PC-9 (cell line): ENCODE measurements around the gene GRM8. TPM values are rescaled to one million over a fixed set of nuclear protein-coding genes. Genes with fewer than 3 reads are reported as not detected.

Source experiments
- BruUV-seq: library from RNA; stranded (reverse); fragments of 400-500 nt; replicated peaks from 2 replicates; lab custom pipeline; 2021; lab: Mats Ljungman, UMichigan
- CTCF ChIA-PET: fragments of 300-600 bp; sonication (Branson Sonifier 250); formaldehyde crosslinking; loops from one replicate; lab custom pipeline; 2022; ENCODE audit warnings: antibody characterized with exemption; lab: Charles Lee
- POLR2A ChIA-PET: fragments of 300-600 bp; sonication (Branson Sonifier 250); formaldehyde crosslinking; loops from one replicate; lab custom pipeline; 2022; ENCODE audit warnings: antibody characterized with exemption; ENCODE audit not compliant: unreplicated experiment; lab: Charles Lee
- DNase-seq, 2 experiments: peaks; one replicate each; pipeline versions ENCODE4 v3.0.0 to v3.0.0-alpha.2; 2015 to 2022; ENCODE audit warnings: mixed read lengths in 1 of 2
- H2AFZ ChIP-seq: fragments of 200-600 bp; sonication (generic); 2 replicates; pipeline ENCODE4 v1.8.1; 2017; ENCODE audit warnings: antibody characterized with exemption
- H3F3A ChIP-seq: fragments of 200-600 bp; sonication (generic); 2 replicates; pipeline ENCODE4 v1.8.1; 2017; ENCODE audit warnings: antibody characterized with exemption, mild to moderate bottlenecking, low read depth; ENCODE audit not compliant: insufficient read depth
- H3K27ac ChIP-seq: fragments of 200-600 bp; sonication (generic); 2 replicates; pipeline ENCODE4 v1.6.1; 2016; ENCODE audit warnings: mixed run types
- H3K27me3 ChIP-seq: fragments of 200-600 bp; sonication (generic); 2 replicates; pipeline ENCODE4 v1.6.1; 2016; ENCODE audit warnings: low read depth, mixed run types; ENCODE audit not compliant: insufficient read depth
- H3K36me3 ChIP-seq: fragments of 200-600 bp; sonication (generic); 2 replicates; pipeline ENCODE4 v1.6.1; 2016; ENCODE audit warnings: low read depth, mixed run types
- H3K4me1 ChIP-seq: fragments of 200-600 bp; sonication (generic); replicated peaks from 2 replicates; pipeline ENCODE4 v1.6.1; 2016; ENCODE audit warnings: mixed run types; ENCODE audit not compliant: insufficient read depth
- H3K4me2 ChIP-seq: fragments of 200-600 bp; sonication (generic); 2 replicates; pipeline ENCODE4 v1.6.1; 2017; ENCODE audit warnings: mixed run types
- H3K4me3 ChIP-seq: fragments of 200-600 bp; sonication (generic); 2 replicates; pipeline ENCODE4 v1.6.1; 2016; ENCODE audit warnings: mixed run types
- H3K79me2 ChIP-seq: fragments of 200-600 bp; sonication (generic); 2 replicates; pipeline ENCODE4 v1.6.1; 2017; ENCODE audit warnings: low read depth, mixed run types
- H3K9me2 ChIP-seq: fragments of 200-600 bp; sonication (generic); 2 replicates; pipeline ENCODE4 v1.8.1; 2017; ENCODE audit warnings: mild to moderate bottlenecking; ENCODE audit not compliant: insufficient read depth
- H3K9me3 ChIP-seq: fragments of 200-600 bp; sonication (generic); 2 replicates; pipeline ENCODE4 v1.8.1; 2016; ENCODE audit warnings: low read depth; ENCODE audit not compliant: insufficient read depth
- H4K20me1 ChIP-seq: fragments of 200-600 bp; sonication (generic); 2 replicates; pipeline ENCODE4 v1.8.1; 2017; ENCODE audit not compliant: insufficient read depth
- CTCF ChIP-seq: fragments of 200-600 bp; sonication (generic); conservative IDR thresholded peaks from 2 replicates; pipeline ENCODE4 v1.6.1; 2017; ENCODE audit warnings: mixed run types, antibody characterized with exemption, mild to moderate bottlenecking, moderate library complexity
- EZH2 ChIP-seq: fragments of 200-600 bp; sonication (generic); IDR thresholded peaks from 2 replicates; pipeline ENCODE4 v1.8.0; 2017; ENCODE audit warnings: antibody characterized with exemption, low read depth
- intact Hi-C: fragments of 100-400 bp; cut with micrococcal nuclease; formaldehyde crosslinking; loops from one replicate; pipeline ENCODE4 v1.10.0; 2022; ENCODE audit not compliant: unreplicated experiment
- total RNA-seq: library from RNA; stranded (reverse); gene quantifications from 2 replicates; pipeline ENCODE4 v1.2.3, GENCODE V29; 2021

The GRM8 gene
- total RNA-seq, 1 experiment from 2014 or later = not detected

- H3K36me3 ChIP-seq = no peaks in the 10 kb centered on the region
- DNase-seq = no peak
- POLR2A ChIA-PET = no interaction called here
- peak overlapping the region; percentile 68 for H3K4me3 ChIP-seq
- no peaks in the 10 kb centered on the region for H3K9me2 ChIP-seq
- peaks cover 7% of the 10 kb centered on the region for H3K79me2 ChIP-seq
- H3F3A ChIP-seq = no peaks in the 10 kb centered on the region
- H3K4me1 ChIP-seq = no peaks in the 10 kb centered on the region
- no peaks in the 10 kb centered on the region; the same call in 1 of the 2 replicates for H4K20me1 ChIP-seq
- BruUV-seq = TSS peak; percentile 87
- H3K4me2 ChIP-seq = peak overlapping the region; percentile 75
- TF ChIP-seq EZH2 (no peak), CTCF (no peak)
- no peaks in the 10 kb centered on the region for H3K27me3 ChIP-seq
- H2AFZ ChIP-seq = peak overlapping the region; percentile 86
- no peak overlapping the region for H3K27ac ChIP-seq
- CTCF ChIA-PET = no interaction called here
- no peaks in the 10 kb centered on the region for H3K9me3 ChIP-seq
- intact Hi-C loops = no loop called here
These were observed 584.4 kb downstream of the GRM8 start for GRCh38 chr7:126668367-126668752.

DNA sequence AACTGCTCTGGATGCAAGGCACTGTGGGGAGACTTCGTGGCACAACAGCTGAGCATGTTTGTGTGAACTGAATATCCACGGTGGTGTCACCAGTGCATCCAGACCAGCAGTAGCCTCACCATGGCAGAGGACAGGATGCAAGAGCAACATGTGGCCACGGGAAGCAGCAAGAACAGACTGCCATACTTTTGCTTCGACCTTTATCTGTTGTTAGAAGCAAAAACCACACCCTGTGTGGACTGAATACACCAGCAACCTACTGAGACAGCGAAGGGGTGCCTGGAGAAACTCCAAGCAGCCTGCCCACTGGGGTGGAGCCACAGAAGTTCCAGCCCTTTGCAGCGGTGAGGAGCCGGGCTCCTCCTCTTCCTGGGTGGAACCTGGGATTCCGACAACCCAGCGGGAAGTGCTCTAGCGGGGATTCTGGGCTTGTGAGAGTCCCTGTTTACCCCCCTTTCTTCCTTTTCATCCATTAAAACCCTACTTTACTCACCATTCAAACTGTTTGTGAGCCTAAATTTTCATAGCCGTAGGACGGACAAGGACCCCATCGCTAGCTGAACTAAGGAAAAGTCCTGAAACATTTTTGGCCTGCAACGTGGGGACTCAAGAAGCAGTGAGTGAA, 584.9 kb downstream of the GRM8 start:
- Histone ChIP-seq H4K20me1 (no peaks in the 10 kb centered on the region; the same call in 1 of the 2 replicates), H3K4me1 (no peaks in the 10 kb centered on the region), H3F3A (no peaks in the 10 kb centered on the region), H3K9me2 (no peaks in the 10 kb centered on the region), H3K79me2 (peaks cover 7% of the 10 kb centered on the region), H3K4me3 (peak overlapping the region; percentile 68), H3K27me3 (no peaks in the 10 kb centered on the region), H2AFZ (peak overlapping the region; percentile 86), H3K4me2 (peak overlapping the region; percentile 75), H3K9me3 (no peaks in the 10 kb centered on the region), H3K27ac (no peak overlapping the region), H3K36me3 (no peaks in the 10 kb centered on the region)
- DNase-seq = peak; percentile 41 to 61
- no TSS peak for BruUV-seq
- ChIA-PET CTCF (no interaction called here), POLR2A (interaction anchor here (0.7 kb wide), 1 partner anchor 1170 kb away, joined by 7 read pairs; no protein-coding TSS in a partner anchor)
- intact Hi-C loops = no loop called here
- TF ChIP-seq EZH2 = no peak
- no peak for TF ChIP-seq CTCF

- peaks cover 3% of the 10 kb centered on the region; the same call in 1 of the 2 replicates for H3K9me2 ChIP-seq
- H3K9me3 ChIP-seq = no peaks in the 10 kb centered on the region
- H3K4me1 ChIP-seq = no peaks in the 10 kb centered on the region
- H3K4me2 ChIP-seq = no peak overlapping the region
- no peak overlapping the region for H3K27ac ChIP-seq
- H2AFZ ChIP-seq = no peak overlapping the region
- DNase-seq = no peak
- ChIA-PET POLR2A (no interaction called here), CTCF (no interaction called here)
- TF ChIP-seq CTCF (no peak), EZH2 (no peak)
- no peaks in the 10 kb centered on the region for H3K79me2 ChIP-seq
- intact Hi-C loops = no loop called here
- H3F3A ChIP-seq = no peaks in the 10 kb centered on the region
- no peaks in the 10 kb centered on the region for H3K36me3 ChIP-seq
- no peaks in the 10 kb centered on the region for H4K20me1 ChIP-seq
- BruUV-seq = no TSS peak
- no peak overlapping the region for H3K4me3 ChIP-seq
- H3K27me3 ChIP-seq = no peaks in the 10 kb centered on the region
These were observed 589.9 kb downstream of the GRM8 start for GRCh38 chr7:126662856-126663255.
